Measurements from ENCODE around the gene ZNF462.

DNA sequence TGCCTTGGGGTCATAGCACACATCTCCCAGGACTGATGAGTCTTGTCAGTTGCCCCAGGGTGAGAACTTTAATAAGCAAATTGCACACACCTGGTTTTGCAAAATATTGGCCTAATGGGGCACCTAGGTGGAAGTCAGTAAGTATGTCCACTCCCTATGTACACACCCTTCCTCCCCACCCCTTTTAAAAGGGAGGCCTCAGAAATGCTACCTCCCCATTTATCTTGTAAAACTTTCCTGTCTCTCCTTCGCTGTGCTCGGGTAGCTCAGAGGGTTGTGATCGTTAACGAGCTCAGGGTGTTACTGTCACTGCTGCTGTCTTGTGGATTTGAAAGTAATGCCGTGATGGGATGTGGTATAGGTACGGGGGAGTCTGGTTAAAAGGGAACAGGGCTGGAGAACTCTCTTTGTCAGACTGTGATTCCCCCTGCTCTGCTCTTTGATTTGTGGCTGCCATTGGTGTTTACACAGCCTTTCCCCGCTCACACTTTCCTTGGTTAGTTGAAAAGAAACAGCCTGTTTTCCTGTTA lies 26.2 kb downstream of the ZNF462 start:
- no peak for TF ChIP-seq CTCF (conservative IDR thresholded peaks at IDR 0.05)
- no peak for TF ChIP-seq ZFX (IDR thresholded peaks at IDR 0.05)
